Sigmoid colon (tissue), 4 donors: ENCODE data around the gene MUC5AC.
"Not testable (repeated sequence)": the region's sequence is repeated elsewhere in the genome, so short reads cannot be mapped to it uniquely, and the experiment has no call there.

Source experiments
- CTCF ChIP-seq, 4 experiments: fragments of 450-650 bp in 3 of 4; fragments of 200-600 bp in 1 of 4; IDR thresholded peaks; one replicate each; pipeline ENCODE4 v1.5.1; 2016 to 2019; ENCODE audit warnings: antibody characterized with exemption in 4 of 4, mild to moderate bottlenecking in 3 of 4, moderate library complexity in 2 of 4
- POLR2AphosphoS5 ChIP-seq, 4 donors: sonication (generic); formaldehyde crosslinking; IDR thresholded peaks; one replicate each; pipeline ENCODE4 v1.6.1; 2017; ENCODE audit warnings: antibody characterized with exemption in 4 of 4

- TF ChIP-seq POLR2AphosphoS5, CTCF (IDR thresholded peaks at IDR 0.05): not testable (repeated sequence)
These were observed 30.8 kb downstream of the MUC5AC start for GRCh38 chr11:1188451-1189130.
